Kidney (tissue), 14 donors: ENCODE data around the gene TCF4. TPM values are rescaled to one million over a fixed set of nuclear protein-coding genes. Genes with fewer than 3 reads are reported as not detected.

ENCODE experiments used
- DNase-seq, 5 donors: peaks; one replicate each; pipeline ENCODE4 v3.0.0-alpha.2; 2013 to 2020
- FAIRE-seq: peaks from 2 replicates; lab custom pipeline; 2012; peaks lifted over from hg19 to GRCh38; lab: Jason Lieb, UNC
- H3K27ac ChIP-seq, 2 donors: one replicate each; pipeline ENCODE4 v1.7.0; 2013; ENCODE audit warnings: low read depth in 2 of 2, low read length in 2 of 2, inconsistent platforms in 1 of 2
- H3K27me3 ChIP-seq: one replicate; pipeline ENCODE4 v1.7.1; 2013; ENCODE audit warnings: low read length, inconsistent platforms; ENCODE audit not compliant: control insufficient read depth, insufficient read depth
- H3K36me3 ChIP-seq, 3 donors: one replicate each; pipeline versions ENCODE4 v1.7.0 to v1.7.1; 2013; ENCODE audit warnings: low read length in 3 of 3, control low read depth in 1 of 3, inconsistent platforms in 1 of 3; ENCODE audit not compliant: insufficient read depth in 3 of 3, control insufficient read depth in 2 of 3
- H3K4me1 ChIP-seq, 3 donors: one replicate each; pipeline versions ENCODE4 v1.7.0 to v1.7.1; 2013; ENCODE audit warnings: low read length in 3 of 3, inconsistent platforms in 1 of 3, low read depth in 1 of 3; ENCODE audit not compliant: control insufficient read depth in 2 of 3, insufficient read depth in 2 of 3
- H3K4me3 ChIP-seq, 3 donors: one replicate each; pipeline versions ENCODE4 v1.7.0 to v1.8.1; 2013; ENCODE audit warnings: low read length in 3 of 3, control low read depth in 1 of 3, inconsistent platforms in 1 of 3
- H3K9ac ChIP-seq, 3 donors: one replicate each; pipeline versions ENCODE4 v1.7.0 to v1.7.1; 2013; ENCODE audit warnings: low read length in 3 of 3, control low read depth in 1 of 3, inconsistent platforms in 1 of 3
- H3K9me3 ChIP-seq, 3 donors: one replicate each; pipeline versions ENCODE4 v1.7.0 to v1.7.1; 2013; ENCODE audit warnings: low read length in 3 of 3, control low read depth in 1 of 3, inconsistent platforms in 1 of 3; ENCODE audit not compliant: control insufficient read depth in 2 of 3, insufficient read depth in 1 of 3
- CTCF ChIP-seq: IDR thresholded peaks from 3 replicates; pipeline ENCODE4 v1.5.1; 2012; ENCODE audit warnings: mild to moderate bottlenecking, moderate library complexity, borderline replicate concordance; ENCODE audit not compliant: insufficient read depth; ENCODE audit errors: extremely low read depth
- intact Hi-C: fragments of 100-400 bp; cut with DNase I; formaldehyde crosslinking; loops from one replicate; pipeline ENCODE4 v1.11.1; 2022
- polyA plus RNA-seq: library from polyadenylated mRNA; stranded (reverse); fragments of 350-450 nt; fragmentation: Illumina TruSeq; extraction: RNeasy Lipid Tissue Mini Kit (QIAGEN cat#74804); gene quantifications from one replicate; pipeline ENCODE4 v1.2.3, GENCODE V29; 2014; ENCODE audit warnings: low read depth, low replicate concordance; ENCODE audit not compliant: insufficient read depth
- total RNA-seq: library from RNA; stranded (reverse); fragmentation: NEBNext Ultra II Directional; extraction: Animal tissue kit (Norgen Biotek cat#: 25700); gene quantifications from one replicate; pipeline ENCODE4 v1.2.1, GENCODE V29; 2021
- donor health status: control.
- donor health status: control.
- donor health status: control.
- donor health status: control.
- donor health status: control.
- donor health status: DM: yes; HTN: yes; CAD: no.
- donor health status: Normal renal cell carcinoma (clear cell type).

The TCF4 gene
- total and polyA plus RNA-seq, 2 donors from 2014 or later = 4.4 to 60.3 TPM

GRCh38 chr18:55539240-55539639 lies 48.8 kb downstream of the TCF4 start:
- no peaks in the 10 kb centered on the region for H3K4me1 ChIP-seq
- no peak for DNase-seq
- no peak overlapping the region for H3K4me3 ChIP-seq
- no peak overlapping the region for H3K9ac ChIP-seq
- no peaks in the 10 kb centered on the region for H3K9me3 ChIP-seq
- no peaks in the 10 kb centered on the region for H3K27me3 ChIP-seq
- TF ChIP-seq CTCF = no peak
- H3K36me3 ChIP-seq = no peaks in the 10 kb centered on the region
- FAIRE-seq = no peak
- no peak overlapping the region for H3K27ac ChIP-seq
- intact Hi-C loops = no loop called here

DNA sequence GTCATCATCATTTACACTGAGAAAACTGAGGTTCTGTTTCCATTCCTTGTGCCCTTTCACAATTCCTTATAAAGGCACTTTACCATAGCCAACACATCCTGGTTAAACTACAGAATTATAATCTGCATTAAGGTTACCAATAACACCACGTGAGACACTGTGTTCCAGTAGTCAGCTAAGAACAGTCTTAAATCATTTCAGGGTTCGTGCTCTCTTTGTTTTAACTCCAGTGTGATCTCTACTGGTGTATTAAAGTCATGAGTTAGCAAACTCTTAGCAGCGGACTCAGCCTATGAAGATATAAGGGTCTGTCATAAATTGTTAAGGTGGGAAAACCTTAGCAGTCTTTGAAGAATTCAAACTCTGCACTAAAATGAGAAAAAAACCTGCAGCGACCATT lies 53.0 kb downstream of the TCF4 start:
- Histone ChIP-seq H3K36me3 (no peaks in the 10 kb centered on the region), H3K4me3 (no peak overlapping the region), H3K9me3 (no peaks in the 10 kb centered on the region), H3K4me1 (no peaks in the 10 kb centered on the region), H3K27ac (no peak overlapping the region), H3K27me3 (no peaks in the 10 kb centered on the region), H3K9ac (no peak overlapping the region)
- intact Hi-C loops = no loop called here
- no peak for DNase-seq
- no peak for TF ChIP-seq CTCF
- no peak for FAIRE-seq

GRCh38 chr18:55534547-55534946 lies 53.4 kb downstream of the TCF4 start:
- intact Hi-C loops = no loop called here
- DNase-seq (no peak), FAIRE-seq (no peak)

More at GRCh38 chr18:55534547-55534946, 53.4 kb downstream of the TCF4 start:
- Histone ChIP-seq H3K36me3 (no peaks in the 10 kb centered on the region), H3K27me3 (no peaks in the 10 kb centered on the region), H3K4me3 (no peak overlapping the region), H3K9me3 (no peaks in the 10 kb centered on the region), H3K4me1 (no peaks in the 10 kb centered on the region), H3K9ac (no peak overlapping the region), H3K27ac (no peak overlapping the region)
- TF ChIP-seq CTCF = no peak
